GM12878 (cell line): ENCODE results near the gene TADA3. TPM values are rescaled to one million over a fixed set of nuclear protein-coding genes. Genes with fewer than 3 reads are reported as not detected.

Experiments
- ATAC-seq: fragments of 200-7000 bp; cut with Tn5 transposase; 3 replicates; pipeline ENCODE4 v1.9.1; 2020; ENCODE audit warnings: mild to moderate bottlenecking, moderate library complexity
- BruUV-seq: library from RNA; stranded (reverse); fragments of 400-500 nt; replicated peaks from 2 replicates; lab custom pipeline; 2021; lab: Mats Ljungman, UMichigan
- CTCF ChIA-PET: fragments of 300-600 bp; sonication (Branson Sonifier 250); formaldehyde crosslinking; extraction: SDS; loops from one replicate; lab custom pipeline; 2021; ENCODE audit warnings: inconsistent platforms; lab: Yijun Ruan, JAX
- POLR2A ChIA-PET: fragments of 350-600 bp; formaldehyde crosslinking; extraction: SDS; loops from one replicate; lab custom pipeline; 2021; ENCODE audit warnings: inconsistent platforms; lab: Charles Lee
- RAD21 ChIA-PET: fragments of 300-600 bp; sonication (Branson Sonifier 250); formaldehyde crosslinking; loops from one replicate; lab custom pipeline; 2023; ENCODE audit warnings: antibody characterized with exemption; ENCODE audit not compliant: unreplicated experiment; lab: Charles Lee
- SMC1A ChIA-PET: fragments of 300-600 bp; sonication (Branson Sonifier 250); formaldehyde crosslinking; loops from one replicate; lab custom pipeline; 2023; ENCODE audit not compliant: unreplicated experiment, uncharacterized antibody; lab: Charles Lee
- DNase-seq: peaks from one replicate; pipeline ENCODE4 v3.0.0-alpha.2; 2011; ENCODE audit warnings: low read depth, low spot score
- FAIRE-seq: peaks from 3 replicates; lab custom pipeline; 2011; peaks lifted over from hg19 to GRCh38; lab: Jason Lieb, UNC
- H2AFZ ChIP-seq: 2 replicates; pipeline ENCODE4 v1.6.0; 2011; ENCODE audit warnings: low read depth, low read length, control low read depth; ENCODE audit not compliant: control insufficient read depth
- H3K27ac ChIP-seq: 2 replicates; pipeline ENCODE4 v1.5.1; 2011; ENCODE audit warnings: control low read depth; ENCODE audit not compliant: control insufficient read depth, insufficient read depth
- H3K27me3 ChIP-seq, 2 experiments: replicated peaks in 1 of 2; 2 replicates each; pipeline versions ENCODE4 v1.6.0 to v1.6.1; 2011; ENCODE audit warnings: low read length in 1 of 2; ENCODE audit not compliant: control insufficient read depth in 2 of 2, insufficient read depth in 2 of 2
- H3K36me3 ChIP-seq, 2 experiments: 2 replicates each; pipeline ENCODE4 v1.5.1; 2011; ENCODE audit warnings: low read length in 1 of 2; ENCODE audit not compliant: control insufficient read depth in 2 of 2, insufficient read depth in 2 of 2
- H3K4me1 ChIP-seq: 2 replicates; pipeline ENCODE4 v1.6.1; 2011; ENCODE audit warnings: mild to moderate bottlenecking, low read length, moderate library complexity, mixed read lengths; ENCODE audit not compliant: control insufficient read depth, insufficient read depth
- H3K4me2 ChIP-seq: 2 replicates; pipeline ENCODE4 v1.6.0; 2011; ENCODE audit warnings: control low read depth; ENCODE audit not compliant: control insufficient read depth, insufficient read depth
- H3K4me3 ChIP-seq: fragments of 200-600 bp; sonication (generic); 2 replicates; pipeline ENCODE4 v1.5.1; 2016
- H3K79me2 ChIP-seq: 2 replicates; pipeline ENCODE4 v1.6.0; 2011; ENCODE audit warnings: low read length; ENCODE audit not compliant: control insufficient read depth, insufficient read depth
- H3K9ac ChIP-seq: 2 replicates; pipeline ENCODE4 v1.8.0; 2011; ENCODE audit warnings: low read length, control low read depth, mixed read lengths; ENCODE audit not compliant: control insufficient read depth, insufficient read depth
- H3K9me3 ChIP-seq: replicated peaks from 3 replicates; pipeline ENCODE4 v1.5.1; 2011; ENCODE audit warnings: mild to moderate bottlenecking, low read length; ENCODE audit not compliant: control insufficient read depth, insufficient read depth
- H4K20me1 ChIP-seq: 2 replicates; pipeline ENCODE4 v1.6.0; 2011; ENCODE audit not compliant: control insufficient read depth, insufficient read depth
- CBX3 ChIP-seq: fragments of 200-600 bp; sonication (generic); IDR thresholded peaks from 2 replicates; pipeline ENCODE4 v1.6.1; 2016; ENCODE audit warnings: low read depth, borderline replicate concordance
- HDAC6 ChIP-seq: fragments of 200-600 bp; sonication (generic); IDR thresholded peaks from one replicate; pipeline ENCODE4 v1.8.0; 2017; ENCODE audit warnings: antibody characterized with exemption; ENCODE audit not compliant: unreplicated experiment
- MYC ChIP-seq: IDR thresholded peaks from 2 replicates; pipeline ENCODE4 v1.6.1; 2011; ENCODE audit warnings: mild to moderate bottlenecking, low read length, moderate library complexity, inconsistent platforms; ENCODE audit not compliant: insufficient read depth, insufficient replicate concordance, insufficient read length, severe bottlenecking
- NR2C1 ChIP-seq: fragments of 450-650 bp; IDR thresholded peaks from 2 replicates; pipeline ENCODE4 v1.6.1; 2017; ENCODE audit warnings: antibody characterized with exemption, mild to moderate bottlenecking, moderate library complexity
- WGBS: methylation state at CpG from one replicate; pipeline ENCODE4 v1.1.6; 2016; ENCODE audit warnings: low lambda C conversion rate; ENCODE audit not compliant: insufficient replicate concordance, insufficient coverage; ENCODE audit errors: missing lambda C conversion rate; 5-methylcytosine and 5-hydroxymethylcytosine counted together
- in situ Hi-C: fragments of 300-500 bp; cut with MboI; formaldehyde crosslinking; loops from 9 replicates; pipeline ENCODE4 v1.14.3; 2018; ENCODE audit warnings: mixed read lengths
- intact Hi-C: fragments of 100-400 bp; cut with micrococcal nuclease; formaldehyde crosslinking; loops from one replicate; pipeline ENCODE4 v1.14.2; 2022; ENCODE audit not compliant: unreplicated experiment
- polyA plus RNA-seq, 11 experiments: library from polyadenylated mRNA; depleted of rRNA in 4 of 11; unstranded in 6 of 11; stranded (reverse) in 5 of 11; fragments of >200 nt; fragmentation: Nextera tagmentation in 4 of 11; fragmentation: Illumina TruSeq in 1 of 11; extraction: Ambion mirVana in 4 of 11; extraction: Trizol in 1 of 11; gene quantifications; 1 replicate in 1 of 11; 2 replicates in 10 of 11; pipeline versions ENCODE4 v1.2.1 to v1.2.3, GENCODE V29; 2011 to 2016; ENCODE audit warnings: inconsistent platforms in 2 of 11, missing spikeins in 2 of 11, low read depth in 1 of 11
- total RNA-seq, 4 experiments: library from RNA; depleted of rRNA in 3 of 4; stranded (reverse); fragments of >200 nt in 3 of 4; fragmentation: Illumina TruSeq in 1 of 4; extraction: Trizol in 1 of 4; gene quantifications; 2 replicates each; pipeline versions ENCODE4 v1.2.1 to v1.2.3, GENCODE V29; 2013 to 2021

Gene TADA3
- total and polyA plus RNA-seq, 10 of the 15 experiments (the other 5 are each of a cell fraction or from before 2014, with no cell fraction given) = 2.6 to 71.2 (median 51.0) TPM

GRCh38 chr3:9831253-9831652 is 39.0 kb upstream of the TADA3 start:
- BruUV-seq = no TSS peak
- no peak overlapping the region for H3K4me3 ChIP-seq
- no peaks in the 10 kb centered on the region for H4K20me1 ChIP-seq
- peaks cover 9 to 11% of the 10 kb centered on the region in 2 experiments for H3K36me3 ChIP-seq
- H3K4me1 ChIP-seq = no peaks in the 10 kb centered on the region
- H3K9ac ChIP-seq = no peak overlapping the region
- ChIA-PET SMC1A (interaction anchor here (0.6 to 1.1 kb wide), 2 partner anchors 12 to 101 kb away, joined by 3 to 4 read pairs; no protein-coding TSS in a partner anchor), POLR2A (interaction anchor here (0.6 to 2.2 kb wide), 4 partner anchors 12 to 59 kb away, joined by 3 to 9 read pairs (median 4); partner anchors contain the start of gene RPUSD3), RAD21 (no interaction called here), CTCF (interaction anchor here (1.1 to 1.8 kb wide), 4 partner anchors 10 to 103 kb away, joined by 3 to 6 read pairs (median 4); no protein-coding TSS in a partner anchor)
- H3K4me2 ChIP-seq = no peak overlapping the region
- no peak for ATAC-seq
- no peak overlapping the region for H3K27ac ChIP-seq
- DNase-seq = no peak
- WGBS = 97% methylated on average over 3 of the region's 3 CpGs
- H2AFZ ChIP-seq = no peak overlapping the region
- H3K9me3 ChIP-seq = no peaks in the 10 kb centered on the region
- TF ChIP-seq CBX3 = no peak
- no peak for TF ChIP-seq MYC
- no peak for TF ChIP-seq HDAC6
- no peak for TF ChIP-seq NR2C1
- intact Hi-C loops (no loop called here), in situ Hi-C loops (no loop called here)
- no peaks in the 10 kb centered on the region for H3K27me3 ChIP-seq
- FAIRE-seq = no peak
- H3K79me2 ChIP-seq = no peaks in the 10 kb centered on the region
